HL-60 (cell line): Measurements from ENCODE around the gene STX18.
"Not testable (repeated sequence)": the region's sequence is repeated elsewhere in the genome, so short reads cannot be mapped to it uniquely, and the experiment has no call there.

Source experiments
- DNase-seq, 2 experiments: peaks; one replicate each; pipeline ENCODE4 v3.0.0-alpha.2; 2010 to 2020; ENCODE audit warnings: low read depth in 1 of 2, low spot score in 1 of 2
- H3K27ac ChIP-seq: fragments of 250-450 bp; sonication (Bioruptor Pico); replicated peaks from 2 replicates; pipeline ENCODE4 v1.5.1; 2020; ENCODE audit warnings: mild to moderate bottlenecking, moderate library complexity
- H3K27me3 ChIP-seq: fragments of 250-450 bp; sonication (Bioruptor Pico); 2 replicates; pipeline ENCODE4 v1.5.1; 2021; ENCODE audit warnings: mild to moderate bottlenecking, moderate library complexity; ENCODE audit not compliant: insufficient read depth, poor library complexity, severe bottlenecking
- H3K4me3 ChIP-seq: replicated peaks from 2 replicates; pipeline ENCODE4 v1.5.1; 2011; ENCODE audit warnings: mild to moderate bottlenecking, control low read depth, low read length; ENCODE audit not compliant: insufficient read depth
- CTCF ChIP-seq: IDR thresholded peaks from one replicate; pipeline ENCODE4 v1.5.1; 2011; ENCODE audit warnings: low read length, control low read depth, inconsistent platforms; ENCODE audit not compliant: insufficient read depth
- GABPA ChIP-seq: IDR thresholded peaks from 2 replicates; pipeline ENCODE4 v1.6.1; 2012; ENCODE audit warnings: low read depth
- POLR2AphosphoS5 ChIP-seq: IDR thresholded peaks from 2 replicates; pipeline ENCODE4 v1.6.1; 2012; ENCODE audit warnings: low read depth
- REST ChIP-seq: IDR thresholded peaks from 2 replicates; pipeline ENCODE4 v1.6.1; 2012; ENCODE audit warnings: low read depth; ENCODE audit not compliant: insufficient replicate concordance
- SPI1 ChIP-seq: IDR thresholded peaks from 2 replicates; pipeline ENCODE4 v1.6.1; 2012; ENCODE audit warnings: low read depth, mild to moderate bottlenecking, borderline replicate concordance

Gene STX18

GRCh38 chr4:4507923-4508322, 33.9 kb downstream of the STX18 start:
- no peak for DNase-seq
- Histone ChIP-seq H3K27ac (no peak overlapping the region), H3K4me3 (no peak overlapping the region), H3K27me3 (no peaks in the 10 kb centered on the region)
- peak; percentile 3 for TF ChIP-seq CTCF
- no peak for TF ChIP-seq GABPA
- TF ChIP-seq SPI1, result no peak
- TF ChIP-seq POLR2AphosphoS5, result no peak
- TF ChIP-seq REST, result no peak

- Histone ChIP-seq H3K27ac (no peak overlapping the region), H3K4me3 (no peak overlapping the region), H3K27me3 (no peaks in the 10 kb centered on the region)
- no peak for TF ChIP-seq SPI1
- TF ChIP-seq CTCF, result no peak
- TF ChIP-seq REST, result no peak
- no peak for TF ChIP-seq GABPA
- no peak for TF ChIP-seq POLR2AphosphoS5
- no peak for DNase-seq
These were observed 34.4 kb downstream of the STX18 start for GRCh38 chr4:4507403-4507802.

- TF ChIP-seq POLR2AphosphoS5 (no peak), SPI1 (no peak), GABPA (no peak), CTCF (no peak), REST (no peak)
- no peak overlapping the region for H3K4me3 ChIP-seq
- no peak for DNase-seq
- no peaks in the 10 kb centered on the region for H3K27me3 ChIP-seq
- H3K27ac ChIP-seq, result no peak overlapping the region
These were observed 34.9 kb downstream of the STX18 start for GRCh38 chr4:4506961-4507360.

- not testable (repeated sequence) for DNase-seq, H3K4me3 ChIP-seq, H3K27me3 ChIP-seq, H3K27ac ChIP-seq
These were observed 36.6 kb downstream of the STX18 start for GRCh38 chr4:4505211-4505610.
